H1 (cell line): ENCODE measurements around the gene PAX9.

ENCODE experiments used
- CTCF ChIP-seq, 3 experiments: IDR thresholded peaks; 1 replicate in 2 of 3; 2 replicates in 1 of 3; pipeline versions ENCODE4 v1.5.1 to v1.6.1; 2011; ENCODE audit warnings: low read length in 3 of 3, mild to moderate bottlenecking in 3 of 3, inconsistent platforms in 2 of 3, low read depth in 1 of 3, moderate library complexity in 1 of 3; ENCODE audit not compliant: insufficient read depth in 1 of 3; ENCODE audit errors: control extremely low read depth in 1 of 3
- GTF2F1 ChIP-seq: IDR thresholded peaks from 2 replicates; pipeline ENCODE4 v1.6.1; 2012; ENCODE audit warnings: low read depth, low read length, improper control_type of control experiment, borderline replicate concordance
- HDAC2 ChIP-seq, 2 experiments: fragments of 300-600 bp in 1 of 2; sonication (generic) in 1 of 2; IDR thresholded peaks; 2 replicates each; pipeline ENCODE4 v1.6.1; 2011 to 2012; ENCODE audit warnings: low read depth in 2 of 2, low read length in 2 of 2, mild to moderate bottlenecking in 2 of 2, moderate library complexity in 2 of 2, borderline replicate concordance in 1 of 2, inconsistent platforms in 1 of 2

GRCh38 chr14:36674659-36675058 lies 13.0 kb downstream of the PAX9 start:
- TF ChIP-seq HDAC2 (IDR thresholded peaks at IDR 0.05; ENCODE audit: borderline replicate concordance in 1 of 2, low read depth in 2 of 2, low read length in 2 of 2): no peak
- TF ChIP-seq CTCF (IDR thresholded peaks at IDR 0.05; ENCODE audit: control extremely low read depth in 1 of 3, insufficient read depth in 1 of 3, low read depth in 1 of 3, low read length in 3 of 3): no peak
- no peak for TF ChIP-seq GTF2F1
